A673 (cell line): Measurements from ENCODE around the gene HS3ST4.

Experiments used
- EZH2 ChIP-seq: fragments of 200-600 bp; sonication (generic); IDR thresholded peaks from 2 replicates; pipeline ENCODE4 v1.6.1; 2017; ENCODE audit warnings: borderline replicate concordance, low read depth, mild to moderate bottlenecking, mixed read lengths, antibody characterized with exemption, low read length; ENCODE audit not compliant: poor library complexity, severe bottlenecking
- TF ChIP-seq, protein P1 (sequence below): fragments of 300-800, 200-600 bp; sonication (generic); conservative IDR thresholded peaks from 2 replicates; pipeline ENCODE4 v1.5.1; 2017; ENCODE audit warnings: low read depth, mild to moderate bottlenecking, antibody characterized with exemption, low read length, moderate library complexity, mixed read lengths

DNA sequence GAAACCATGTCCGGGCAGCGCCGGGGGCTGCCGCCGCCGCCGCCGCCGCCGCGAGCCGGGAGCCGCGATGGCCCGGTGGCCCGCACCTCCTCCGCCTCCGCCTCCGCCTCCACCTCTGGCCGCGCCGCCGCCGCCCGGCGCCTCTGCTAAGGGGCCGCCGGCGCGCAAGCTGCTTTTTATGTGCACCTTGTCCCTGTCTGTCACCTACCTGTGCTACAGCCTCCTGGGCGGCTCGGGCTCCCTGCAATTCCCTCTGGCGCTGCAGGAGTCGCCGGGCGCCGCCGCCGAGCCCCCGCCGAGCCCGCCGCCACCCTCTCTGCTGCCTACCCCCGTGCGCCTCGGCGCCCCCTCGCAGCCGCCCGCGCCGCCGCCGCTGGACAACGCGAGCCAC lies 587 bp downstream of the HS3ST4 start:
- no peak for TF ChIP-seq EZH2
- TF ChIP-seq, protein P1, sequence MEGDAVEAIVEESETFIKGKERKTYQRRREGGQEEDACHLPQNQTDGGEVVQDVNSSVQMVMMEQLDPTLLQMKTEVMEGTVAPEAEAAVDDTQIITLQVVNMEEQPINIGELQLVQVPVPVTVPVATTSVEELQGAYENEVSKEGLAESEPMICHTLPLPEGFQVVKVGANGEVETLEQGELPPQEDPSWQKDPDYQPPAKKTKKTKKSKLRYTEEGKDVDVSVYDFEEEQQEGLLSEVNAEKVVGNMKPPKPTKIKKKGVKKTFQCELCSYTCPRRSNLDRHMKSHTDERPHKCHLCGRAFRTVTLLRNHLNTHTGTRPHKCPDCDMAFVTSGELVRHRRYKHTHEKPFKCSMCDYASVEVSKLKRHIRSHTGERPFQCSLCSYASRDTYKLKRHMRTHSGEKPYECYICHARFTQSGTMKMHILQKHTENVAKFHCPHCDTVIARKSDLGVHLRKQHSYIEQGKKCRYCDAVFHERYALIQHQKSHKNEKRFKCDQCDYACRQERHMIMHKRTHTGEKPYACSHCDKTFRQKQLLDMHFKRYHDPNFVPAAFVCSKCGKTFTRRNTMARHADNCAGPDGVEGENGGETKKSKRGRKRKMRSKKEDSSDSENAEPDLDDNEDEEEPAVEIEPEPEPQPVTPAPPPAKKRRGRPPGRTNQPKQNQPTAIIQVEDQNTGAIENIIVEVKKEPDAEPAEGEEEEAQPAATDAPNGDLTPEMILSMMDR, result no peak
